ENCODE results near the gene CBX6. TPM values are rescaled to one million over a fixed set of nuclear protein-coding genes. Genes with fewer than 3 reads are reported as not detected.

CBX6 gene
- total and polyA plus RNA-seq, 8 donors, result 8.9 to 46.0 (median 25.9) TPM

DNA sequence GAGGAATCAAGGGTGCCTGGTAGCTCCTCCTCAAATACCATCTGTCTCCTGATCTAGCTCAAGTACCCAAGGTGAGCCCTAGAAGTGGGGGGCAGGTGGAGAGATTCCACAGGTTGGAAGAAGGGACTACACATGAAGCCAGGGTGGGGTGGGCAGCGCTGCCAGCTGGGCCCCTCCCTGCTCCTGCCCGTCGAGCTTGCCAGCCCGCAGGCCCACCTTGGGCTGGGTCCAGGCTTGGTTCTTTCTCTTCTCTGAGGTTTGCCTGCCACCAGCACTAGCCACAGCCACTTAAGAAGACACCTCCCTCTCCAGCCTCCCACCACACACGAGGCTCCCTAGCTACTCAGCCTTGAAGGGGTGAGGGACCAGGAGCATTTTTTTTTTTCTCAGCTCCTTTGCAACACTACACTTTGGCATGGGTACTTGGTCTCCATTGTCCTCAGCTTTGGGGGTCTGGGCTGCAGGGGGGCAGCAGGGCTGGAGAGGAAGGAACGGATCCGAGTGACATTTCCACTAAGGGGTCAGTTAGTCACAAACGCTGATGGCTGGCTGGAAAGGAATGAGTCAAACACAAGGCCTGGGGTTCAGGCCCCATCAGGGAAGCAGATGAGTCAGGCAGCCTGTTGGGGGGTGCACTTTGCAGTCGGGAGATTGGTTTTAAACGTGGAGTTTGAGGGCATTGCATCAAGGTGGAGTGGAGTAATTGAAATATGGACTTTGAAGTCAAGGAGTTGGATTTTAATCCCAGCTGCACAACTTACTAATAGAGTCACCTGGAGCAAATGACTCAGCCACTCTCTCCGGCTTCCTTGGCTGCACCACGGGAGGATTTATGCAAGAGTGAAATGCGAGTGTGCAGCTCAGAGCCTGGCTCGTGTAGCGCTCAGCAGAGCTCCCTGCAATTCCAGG, 20.8 kb downstream of the CBX6 start:
- H3K9me3 ChIP-seq, result no peaks in the 10 kb centered on the region
- peaks cover 0 to 11% (median 0%) of the 10 kb centered on the region in 3 donors for H3K27me3 ChIP-seq
- WGBS, 5 donors, result 47 to 59% (median 57%) methylated on average over 15 of the region's 15 CpGs
- H3K27ac ChIP-seq, result no peak overlapping the region
- TF ChIP-seq, protein P1, sequence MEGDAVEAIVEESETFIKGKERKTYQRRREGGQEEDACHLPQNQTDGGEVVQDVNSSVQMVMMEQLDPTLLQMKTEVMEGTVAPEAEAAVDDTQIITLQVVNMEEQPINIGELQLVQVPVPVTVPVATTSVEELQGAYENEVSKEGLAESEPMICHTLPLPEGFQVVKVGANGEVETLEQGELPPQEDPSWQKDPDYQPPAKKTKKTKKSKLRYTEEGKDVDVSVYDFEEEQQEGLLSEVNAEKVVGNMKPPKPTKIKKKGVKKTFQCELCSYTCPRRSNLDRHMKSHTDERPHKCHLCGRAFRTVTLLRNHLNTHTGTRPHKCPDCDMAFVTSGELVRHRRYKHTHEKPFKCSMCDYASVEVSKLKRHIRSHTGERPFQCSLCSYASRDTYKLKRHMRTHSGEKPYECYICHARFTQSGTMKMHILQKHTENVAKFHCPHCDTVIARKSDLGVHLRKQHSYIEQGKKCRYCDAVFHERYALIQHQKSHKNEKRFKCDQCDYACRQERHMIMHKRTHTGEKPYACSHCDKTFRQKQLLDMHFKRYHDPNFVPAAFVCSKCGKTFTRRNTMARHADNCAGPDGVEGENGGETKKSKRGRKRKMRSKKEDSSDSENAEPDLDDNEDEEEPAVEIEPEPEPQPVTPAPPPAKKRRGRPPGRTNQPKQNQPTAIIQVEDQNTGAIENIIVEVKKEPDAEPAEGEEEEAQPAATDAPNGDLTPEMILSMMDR (IDR thresholded peaks at IDR 0.05), result no peak
- TF ChIP-seq POLR2AphosphoS5 (IDR thresholded peaks at IDR 0.05) (no peak), EP300 (IDR thresholded peaks at IDR 0.05) (no peak), POLR2A (IDR thresholded peaks at IDR 0.05) (no peak)
- H3K4me3 ChIP-seq, result no peak overlapping the region
- intact Hi-C loops (cut with DNase I; ENCODE audit: low total_unique reads), result loop anchor here (10.0 kb wide), 1 partner anchor 76 kb away; no protein-coding TSS in a partner anchor
- DNase-seq, result no peak
- no peaks in the 10 kb centered on the region for H3K36me3 ChIP-seq
- H3K4me1 ChIP-seq, result no peaks in the 10 kb centered on the region

DNA sequence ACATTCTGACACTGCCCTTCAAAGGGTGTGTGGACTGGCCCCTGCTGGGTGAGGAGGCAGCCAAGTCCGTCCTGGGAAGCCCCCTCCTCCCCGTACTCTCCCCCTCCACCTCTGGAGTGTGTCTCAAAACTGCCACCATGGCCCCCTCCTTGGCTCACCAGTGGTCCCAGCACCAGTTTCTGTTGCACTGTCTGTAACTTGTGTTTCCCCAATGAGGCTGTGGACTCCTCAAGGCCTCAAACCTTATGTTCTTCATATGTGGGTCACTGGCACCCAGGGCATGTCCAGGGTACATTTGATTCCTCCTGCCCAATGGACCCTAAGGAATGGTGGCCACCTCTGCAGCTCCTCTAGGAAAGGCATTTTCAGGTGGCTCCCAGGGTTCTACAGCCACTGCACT, 21.6 kb downstream of the CBX6 start:
- no peaks in the 10 kb centered on the region for H3K4me1 ChIP-seq

DNA sequence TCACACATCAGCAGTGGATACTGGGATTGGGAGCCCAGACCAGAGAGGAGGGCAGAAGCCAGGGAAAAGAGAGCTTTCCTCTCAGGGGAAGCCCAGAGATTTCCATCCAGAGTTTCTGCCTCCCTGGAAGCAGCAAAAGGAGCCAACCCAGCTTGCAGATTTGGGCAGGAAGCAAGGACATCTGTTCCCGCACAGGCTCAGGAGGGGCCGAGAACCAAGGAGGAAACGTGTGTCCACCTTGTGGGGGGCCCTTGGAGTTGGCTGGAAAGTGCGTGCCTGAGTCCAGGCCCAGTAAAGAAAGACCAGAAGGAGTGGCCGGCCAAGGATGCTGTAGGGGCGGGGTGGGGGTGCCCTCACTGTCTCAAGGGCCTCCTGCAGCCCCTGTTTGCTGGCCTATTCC, 22.2 kb downstream of the CBX6 start:
- Histone ChIP-seq H3K4me1 (peaks cover 0 to under 1% (median 0%) of the 10 kb centered on the region in 4 donors), H3K9me3 (no peaks in the 10 kb centered on the region), H3K4me3 (no peak overlapping the region), H3K36me3 (no peaks in the 10 kb centered on the region), H3K27ac (no peak overlapping the region), H3K27me3 (peaks cover 0 to 22% (median 0%) of the 10 kb centered on the region in 3 donors)
- no peak for DNase-seq
- no peak for TF ChIP-seq POLR2A (IDR thresholded peaks at IDR 0.05)
- TF ChIP-seq, protein P1 (IDR thresholded peaks at IDR 0.05), result no peak
- no peak for TF ChIP-seq POLR2AphosphoS5 (IDR thresholded peaks at IDR 0.05)
- TF ChIP-seq EP300 (IDR thresholded peaks at IDR 0.05), result no peak
- intact Hi-C loops (cut with DNase I; ENCODE audit: low total_unique reads), result loop anchor here (10.0 kb wide), 1 partner anchor 75 kb away; no protein-coding TSS in a partner anchor
- WGBS, 5 donors, result 61 to 70% (median 67%) methylated on average over 6 of the region's 6 CpGs

More for the DNA sequence above, 21.6 kb downstream of the CBX6 start:
- intact Hi-C loops (cut with DNase I; ENCODE audit: low total_unique reads), result loop anchor here (10.0 kb wide), 1 partner anchor 76 kb away; no protein-coding TSS in a partner anchor
- no peak overlapping the region for H3K4me3 ChIP-seq
- no peak overlapping the region for H3K27ac ChIP-seq
- no peaks in the 10 kb centered on the region for H3K36me3 ChIP-seq
- DNase-seq, result no peak
- WGBS, 5 donors, result 44 to 81% (median 63%) methylated on average over 2 of the region's 2 CpGs
- no peaks in the 10 kb centered on the region for H3K9me3 ChIP-seq
- TF ChIP-seq POLR2A (IDR thresholded peaks at IDR 0.05) (no peak), EP300 (IDR thresholded peaks at IDR 0.05) (no peak), POLR2AphosphoS5 (IDR thresholded peaks at IDR 0.05) (no peak)
- TF ChIP-seq, protein P1 (IDR thresholded peaks at IDR 0.05), result no peak
- peaks cover 0 to 16% (median 0%) of the 10 kb centered on the region in 3 donors for H3K27me3 ChIP-seq

DNA sequence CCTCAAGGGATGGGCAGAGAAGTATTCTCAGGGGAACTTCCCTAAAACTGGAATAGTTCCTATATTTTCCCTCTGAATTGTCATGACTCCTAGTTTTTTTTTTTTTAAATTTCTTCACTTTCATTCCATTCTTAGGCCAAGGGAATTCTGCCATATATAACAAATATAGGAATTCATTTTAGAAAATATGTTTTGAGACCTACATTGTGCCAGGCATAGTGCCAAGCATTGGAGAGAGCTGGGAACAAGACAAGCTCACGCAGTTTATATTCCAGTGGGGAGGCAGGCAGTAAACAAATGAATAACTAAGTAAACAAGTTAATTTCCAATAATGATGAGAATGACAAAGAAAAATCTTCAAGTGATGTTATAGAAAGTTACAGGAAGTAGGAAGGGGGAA, 25.6 kb downstream of the CBX6 start:
- no peak overlapping the region for H3K4me3 ChIP-seq
- H3K9me3 ChIP-seq, result no peaks in the 10 kb centered on the region
- peaks cover 0 to 48% (median 15%) of the 10 kb centered on the region in 3 donors for H3K27me3 ChIP-seq
- intact Hi-C loops (cut with DNase I; ENCODE audit: low total_unique reads), result no loop called here
- H3K4me1 ChIP-seq, result peaks cover 10 to 27% (median 22%) of the 10 kb centered on the region in 4 donors
- H3K27ac ChIP-seq, result no peak overlapping the region
- TF ChIP-seq POLR2A (IDR thresholded peaks at IDR 0.05), result no peak
- TF ChIP-seq POLR2AphosphoS5 (IDR thresholded peaks at IDR 0.05), result no peak
- no peak for TF ChIP-seq EP300 (IDR thresholded peaks at IDR 0.05)
- TF ChIP-seq, protein P1 (IDR thresholded peaks at IDR 0.05), result no peak
- 73 to 83% (median 82%) methylated on average over 1 of the region's 1 CpG for WGBS, 5 donors
- no peak for DNase-seq
- no peaks in the 10 kb centered on the region for H3K36me3 ChIP-seq
